Uterus (tissue), 4 donors: ENCODE results near the gene LRRC4C. TPM values are rescaled to one million over a fixed set of nuclear protein-coding genes. Genes with fewer than 3 reads are reported as not detected.

Experiments used
- DNase-seq, 2 donors: peaks; one replicate each; pipeline ENCODE4 v3.0.0-alpha.2; 2019 to 2020
- H3K27ac ChIP-seq, 2 donors: fragments of 200-600 bp; sonication (generic); 1 replicate in 1 of 2; 2 replicates in 1 of 2; pipeline ENCODE4 v1.5.1; 2016 to 2018
- H3K27me3 ChIP-seq, 2 donors: fragments of 200-600 bp; sonication (generic); one replicate each; pipeline ENCODE4 v1.5.1; 2018 to 2019; ENCODE audit warnings: control low read depth in 1 of 2
- H3K36me3 ChIP-seq, 2 donors: fragments of 200-600 bp; sonication (generic); one replicate each; pipeline ENCODE4 v1.5.1; 2019; ENCODE audit warnings: control low read depth in 1 of 2
- H3K4me1 ChIP-seq, 2 donors: fragments of 200-600 bp; sonication (generic); one replicate each; pipeline ENCODE4 v1.5.1; 2018 to 2019; ENCODE audit warnings: control low read depth in 1 of 2
- H3K4me3 ChIP-seq, 2 donors: fragments of 200-600 bp; sonication (generic); 1 replicate in 1 of 2; 2 replicates in 1 of 2; pipeline ENCODE4 v1.5.1; 2018 to 2019; ENCODE audit warnings: mild to moderate bottlenecking in 1 of 2
- H3K9me3 ChIP-seq, 2 donors: fragments of 200-600 bp; sonication (generic); one replicate each; pipeline ENCODE4 v1.5.1; 2019; ENCODE audit warnings: control low read depth in 1 of 2
- POLR2A ChIP-seq, 2 donors: fragments of 450-650 bp; IDR thresholded peaks; one replicate each; pipeline ENCODE4 v1.6.1; 2016; ENCODE audit warnings: antibody characterized with exemption in 2 of 2, mild to moderate bottlenecking in 1 of 2, moderate library complexity in 1 of 2
- intact Hi-C: fragments of 100-400 bp; cut with DNase I; formaldehyde crosslinking; loops from one replicate; pipeline ENCODE4 v1.15.1; 2023; ENCODE audit warnings: low total_unique reads
- total RNA-seq, 4 donors: library from RNA; depleted of rRNA in 3 of 4; stranded (reverse); fragments of >200 nt in 3 of 4; gene quantifications; one replicate each; pipeline versions ENCODE4 v1.1.0 to v1.2.4, GENCODE V29; 2014 to 2023
- TF ChIP-seq, protein P1 (sequence below), 4 experiments: fragments of 200-600 bp in 2 of 4; fragments of 450-650 bp in 2 of 4; sonication (generic) in 2 of 4; IDR thresholded peaks; one replicate each; pipeline ENCODE4 v1.5.1; 2016 to 2019; ENCODE audit warnings: antibody characterized with exemption in 4 of 4, mild to moderate bottlenecking in 2 of 4, moderate library complexity in 1 of 4
- donor health status: DM: yes; HTN: yes; CAD: no.

The LRRC4C gene
- total RNA-seq, 4 donors from 2014 or later, result 1.5 to 16.9 (median 2.1) TPM; not detected in 1

DNA sequence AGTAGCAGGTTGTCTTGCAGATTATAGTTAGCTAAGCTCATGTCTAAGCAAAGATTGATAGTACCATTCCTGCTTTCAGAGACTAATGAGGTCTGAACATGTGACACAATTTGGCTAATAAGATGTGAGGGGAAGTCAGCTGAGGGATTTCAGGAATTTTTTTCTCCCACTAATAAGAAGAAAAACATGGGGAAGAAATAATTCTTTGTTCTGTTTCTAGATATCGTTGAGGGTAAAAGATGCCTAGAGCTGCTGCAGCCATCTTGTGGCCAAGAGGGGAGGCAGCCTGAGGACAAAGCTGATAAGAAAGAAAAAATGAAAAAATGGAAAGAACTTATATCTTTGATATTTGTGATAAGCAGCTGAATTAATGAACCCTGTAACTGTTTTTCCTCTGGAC is 1334.4 kb downstream of the LRRC4C start:
- H3K4me3 ChIP-seq, result no peak overlapping the region
- DNase-seq, result no peak
- H3K27ac ChIP-seq, result no peak overlapping the region
- intact Hi-C loops, result no loop called here
- no peaks in the 10 kb centered on the region for H3K9me3 ChIP-seq
- no peaks in the 10 kb centered on the region for H3K36me3 ChIP-seq
- H3K4me1 ChIP-seq, result no peaks in the 10 kb centered on the region
- TF ChIP-seq, protein P1, sequence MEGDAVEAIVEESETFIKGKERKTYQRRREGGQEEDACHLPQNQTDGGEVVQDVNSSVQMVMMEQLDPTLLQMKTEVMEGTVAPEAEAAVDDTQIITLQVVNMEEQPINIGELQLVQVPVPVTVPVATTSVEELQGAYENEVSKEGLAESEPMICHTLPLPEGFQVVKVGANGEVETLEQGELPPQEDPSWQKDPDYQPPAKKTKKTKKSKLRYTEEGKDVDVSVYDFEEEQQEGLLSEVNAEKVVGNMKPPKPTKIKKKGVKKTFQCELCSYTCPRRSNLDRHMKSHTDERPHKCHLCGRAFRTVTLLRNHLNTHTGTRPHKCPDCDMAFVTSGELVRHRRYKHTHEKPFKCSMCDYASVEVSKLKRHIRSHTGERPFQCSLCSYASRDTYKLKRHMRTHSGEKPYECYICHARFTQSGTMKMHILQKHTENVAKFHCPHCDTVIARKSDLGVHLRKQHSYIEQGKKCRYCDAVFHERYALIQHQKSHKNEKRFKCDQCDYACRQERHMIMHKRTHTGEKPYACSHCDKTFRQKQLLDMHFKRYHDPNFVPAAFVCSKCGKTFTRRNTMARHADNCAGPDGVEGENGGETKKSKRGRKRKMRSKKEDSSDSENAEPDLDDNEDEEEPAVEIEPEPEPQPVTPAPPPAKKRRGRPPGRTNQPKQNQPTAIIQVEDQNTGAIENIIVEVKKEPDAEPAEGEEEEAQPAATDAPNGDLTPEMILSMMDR (IDR thresholded peaks at IDR 0.05), result no peak
- no peak for TF ChIP-seq POLR2A (IDR thresholded peaks at IDR 0.05)
- no peaks in the 10 kb centered on the region for H3K27me3 ChIP-seq

- Histone ChIP-seq H3K36me3 (no peaks in the 10 kb centered on the region), H3K4me1 (no peaks in the 10 kb centered on the region), H3K9me3 (no peaks in the 10 kb centered on the region), H3K27ac (no peak overlapping the region), H3K4me3 (no peak overlapping the region), H3K27me3 (no peaks in the 10 kb centered on the region)
- TF ChIP-seq, protein P1 (IDR thresholded peaks at IDR 0.05), result no peak
- no peak for TF ChIP-seq POLR2A (IDR thresholded peaks at IDR 0.05)
- intact Hi-C loops, result no loop called here
- no peak for DNase-seq
These were observed 1339.8 kb downstream of the LRRC4C start for GRCh38 chr11:40119661-40120060.

DNA sequence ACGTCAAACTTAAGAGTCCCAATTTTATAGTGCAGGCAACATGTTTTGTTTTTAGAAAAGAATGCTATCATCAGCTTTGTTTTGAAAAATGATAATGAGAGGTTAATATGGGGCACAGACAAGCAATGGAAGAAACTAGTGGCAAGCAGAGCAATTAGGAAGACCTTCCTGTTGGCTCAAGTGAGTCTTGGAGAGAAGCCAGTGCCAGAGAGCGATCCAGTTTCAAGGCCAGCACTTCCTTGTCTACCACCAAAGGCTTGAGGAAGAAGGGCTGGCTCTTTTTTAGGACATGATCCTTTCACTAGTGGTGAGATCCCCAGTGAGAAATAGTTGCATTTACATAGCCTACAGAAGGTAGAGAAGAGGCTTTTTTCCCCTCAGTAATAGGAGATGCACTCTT is 1340.7 kb downstream of the LRRC4C start:
- H3K27me3 ChIP-seq, result no peaks in the 10 kb centered on the region
- intact Hi-C loops, result no loop called here
- H3K4me3 ChIP-seq, result no peak overlapping the region
- no peak for DNase-seq
- H3K36me3 ChIP-seq, result no peaks in the 10 kb centered on the region
- TF ChIP-seq, protein P1 (IDR thresholded peaks at IDR 0.05), result no peak
- no peak for TF ChIP-seq POLR2A (IDR thresholded peaks at IDR 0.05)
- H3K27ac ChIP-seq, result no peak overlapping the region
- no peaks in the 10 kb centered on the region for H3K4me1 ChIP-seq
- H3K9me3 ChIP-seq, result no peaks in the 10 kb centered on the region

- no peak for TF ChIP-seq POLR2A (IDR thresholded peaks at IDR 0.05)
- TF ChIP-seq, protein P1 (IDR thresholded peaks at IDR 0.05), result no peak
- H3K27ac ChIP-seq, result no peak overlapping the region
- H3K9me3 ChIP-seq, result no peaks in the 10 kb centered on the region
- intact Hi-C loops, result no loop called here
- H3K27me3 ChIP-seq, result no peaks in the 10 kb centered on the region
- no peaks in the 10 kb centered on the region for H3K4me1 ChIP-seq
- no peak overlapping the region for H3K4me3 ChIP-seq
- no peaks in the 10 kb centered on the region for H3K36me3 ChIP-seq
- DNase-seq, result no peak
These were observed 1341.4 kb downstream of the LRRC4C start for GRCh38 chr11:40118026-40118425.

GRCh38 chr11:40104941-40105550 is 1354.4 kb downstream of the LRRC4C start:
- Histone ChIP-seq H3K4me3 (no peak overlapping the region), H3K27ac (no peak overlapping the region), H3K9me3 (no peaks in the 10 kb centered on the region), H3K4me1 (no peaks in the 10 kb centered on the region), H3K27me3 (no peaks in the 10 kb centered on the region), H3K36me3 (no peaks in the 10 kb centered on the region)
- intact Hi-C loops, result no loop called here
- DNase-seq, result no peak
- TF ChIP-seq, protein P1 (IDR thresholded peaks at IDR 0.05), result no peak
- TF ChIP-seq POLR2A (IDR thresholded peaks at IDR 0.05), result no peak
